LNCaP clone FGC (cell line): Measurements from ENCODE around the gene FASLG.

Experiments used
- DNase-seq: peaks from one replicate; pipeline ENCODE4 v3.0.0-alpha.2; 2011; ENCODE audit warnings: low read depth
- H3K4me3 ChIP-seq: 2 replicates; pipeline ENCODE4 v1.5.1; 2011; ENCODE audit warnings: mild to moderate bottlenecking, low read depth, low read length, control low read depth
- TF ChIP-seq, protein P1 (sequence below): IDR thresholded peaks from 2 replicates; pipeline ENCODE4 v1.5.1; 2012; ENCODE audit warnings: mild to moderate bottlenecking; ENCODE audit not compliant: control insufficient read depth, insufficient read depth; ENCODE audit errors: extremely low read depth

FASLG gene

DNA sequence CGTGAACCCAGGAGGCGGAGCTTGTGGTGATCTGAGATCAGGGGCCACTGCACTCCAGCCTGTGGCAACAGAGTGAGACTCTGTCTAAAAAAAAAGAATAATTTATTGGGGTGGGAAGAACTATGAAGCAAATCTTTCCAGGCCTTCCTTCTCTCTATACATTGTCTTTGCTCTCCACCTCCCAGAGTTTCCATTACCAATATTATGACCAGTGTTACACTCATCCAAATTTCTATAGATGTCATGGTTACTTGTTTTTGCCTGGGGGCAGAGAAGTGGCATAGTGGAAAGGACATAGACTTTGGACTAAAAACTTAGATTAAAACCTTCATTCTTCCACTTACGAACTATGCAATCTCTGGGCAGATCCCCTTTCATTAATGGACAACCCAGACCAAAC, 10.1 kb downstream of the FASLG start:
- DNase-seq, result no peak
- H3K4me3 ChIP-seq, result no peak overlapping the region
- TF ChIP-seq, protein P1, sequence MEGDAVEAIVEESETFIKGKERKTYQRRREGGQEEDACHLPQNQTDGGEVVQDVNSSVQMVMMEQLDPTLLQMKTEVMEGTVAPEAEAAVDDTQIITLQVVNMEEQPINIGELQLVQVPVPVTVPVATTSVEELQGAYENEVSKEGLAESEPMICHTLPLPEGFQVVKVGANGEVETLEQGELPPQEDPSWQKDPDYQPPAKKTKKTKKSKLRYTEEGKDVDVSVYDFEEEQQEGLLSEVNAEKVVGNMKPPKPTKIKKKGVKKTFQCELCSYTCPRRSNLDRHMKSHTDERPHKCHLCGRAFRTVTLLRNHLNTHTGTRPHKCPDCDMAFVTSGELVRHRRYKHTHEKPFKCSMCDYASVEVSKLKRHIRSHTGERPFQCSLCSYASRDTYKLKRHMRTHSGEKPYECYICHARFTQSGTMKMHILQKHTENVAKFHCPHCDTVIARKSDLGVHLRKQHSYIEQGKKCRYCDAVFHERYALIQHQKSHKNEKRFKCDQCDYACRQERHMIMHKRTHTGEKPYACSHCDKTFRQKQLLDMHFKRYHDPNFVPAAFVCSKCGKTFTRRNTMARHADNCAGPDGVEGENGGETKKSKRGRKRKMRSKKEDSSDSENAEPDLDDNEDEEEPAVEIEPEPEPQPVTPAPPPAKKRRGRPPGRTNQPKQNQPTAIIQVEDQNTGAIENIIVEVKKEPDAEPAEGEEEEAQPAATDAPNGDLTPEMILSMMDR, result no peak

DNA sequence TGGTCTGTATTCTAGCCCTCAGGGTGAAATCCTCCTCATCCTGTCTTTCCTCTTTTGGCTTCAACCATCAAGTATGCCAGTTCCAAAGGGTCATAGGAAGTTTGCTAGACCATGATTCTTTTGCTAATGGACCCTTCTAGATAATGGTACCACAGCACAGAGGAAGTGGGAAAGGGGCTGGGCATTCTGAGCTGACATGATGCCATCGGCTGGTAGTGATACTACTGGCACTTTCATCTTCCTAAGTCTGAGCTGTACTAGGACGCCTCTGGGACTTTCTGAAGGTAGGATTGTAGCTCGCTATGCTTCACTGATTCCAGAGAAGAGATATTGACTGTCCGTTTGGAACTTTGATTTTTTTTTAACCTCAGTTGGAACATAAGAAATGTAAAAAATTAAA, 11.4 kb downstream of the FASLG start:
- no peak overlapping the region for H3K4me3 ChIP-seq
- TF ChIP-seq, protein P1, result no peak
- no peak for DNase-seq

DNA sequence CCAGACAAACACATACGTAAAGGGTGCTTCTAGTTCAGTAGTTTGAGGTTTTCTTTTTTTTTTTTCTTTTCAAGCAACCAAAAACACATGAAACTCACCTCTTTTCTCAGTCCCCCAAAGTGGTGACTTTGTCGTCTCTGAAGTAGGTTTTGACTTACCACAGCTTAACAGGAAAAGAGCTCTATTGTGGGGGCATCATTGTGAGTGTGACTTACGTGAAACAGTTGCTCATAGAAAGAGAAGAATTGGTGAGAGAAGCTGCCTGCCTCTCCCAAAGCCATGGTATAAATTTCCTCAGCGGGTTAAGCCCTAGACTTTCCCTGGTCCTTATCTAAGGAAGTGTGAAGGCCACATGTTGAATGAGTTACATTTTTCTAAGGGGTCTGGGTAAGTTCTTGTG, 11.9 kb downstream of the FASLG start:
- no peak for DNase-seq
- TF ChIP-seq, protein P1, result no peak
- H3K4me3 ChIP-seq, result no peak overlapping the region

DNA sequence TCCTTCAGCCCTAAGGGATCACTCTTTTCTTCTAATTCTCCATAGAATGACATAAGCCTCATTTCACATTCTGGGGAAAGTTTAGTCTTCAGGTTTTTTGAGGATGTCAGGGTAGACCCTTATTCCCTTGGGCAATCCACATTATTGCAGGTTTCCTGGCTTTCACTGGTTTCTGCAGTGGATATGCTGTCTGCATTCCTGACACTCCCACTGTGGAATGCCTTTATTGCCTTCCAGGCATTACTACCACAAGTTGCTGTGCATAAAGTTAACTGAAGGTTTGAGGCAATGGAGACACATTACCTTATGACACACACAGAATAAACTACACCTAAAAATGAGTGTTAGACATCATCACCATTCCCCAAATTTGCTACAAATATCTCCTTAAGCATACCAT, 12.7 kb downstream of the FASLG start:
- H3K4me3 ChIP-seq, result no peak overlapping the region
- TF ChIP-seq, protein P1, result no peak
- no peak for DNase-seq

DNA sequence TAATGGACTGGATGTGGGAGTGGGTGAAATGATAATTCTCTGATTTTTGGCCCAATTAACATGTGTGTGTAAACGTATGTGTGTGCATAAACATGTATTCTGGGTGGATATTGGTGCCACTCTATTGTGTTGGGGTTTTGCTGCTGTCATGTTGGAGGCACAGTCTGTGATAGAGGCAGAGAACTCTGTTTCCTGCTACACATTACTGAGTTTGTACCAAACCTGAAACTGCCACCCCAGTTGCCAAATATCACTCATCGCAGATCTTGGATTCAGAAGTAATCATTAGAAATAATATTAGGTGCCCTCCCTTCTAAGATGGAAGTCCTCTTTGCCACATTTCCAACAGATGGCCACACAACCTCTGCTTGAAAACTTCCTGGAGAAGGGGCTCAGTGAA, 13.8 kb downstream of the FASLG start:
- no peak overlapping the region for H3K4me3 ChIP-seq
- DNase-seq, result no peak
- TF ChIP-seq, protein P1, result no peak

DNA sequence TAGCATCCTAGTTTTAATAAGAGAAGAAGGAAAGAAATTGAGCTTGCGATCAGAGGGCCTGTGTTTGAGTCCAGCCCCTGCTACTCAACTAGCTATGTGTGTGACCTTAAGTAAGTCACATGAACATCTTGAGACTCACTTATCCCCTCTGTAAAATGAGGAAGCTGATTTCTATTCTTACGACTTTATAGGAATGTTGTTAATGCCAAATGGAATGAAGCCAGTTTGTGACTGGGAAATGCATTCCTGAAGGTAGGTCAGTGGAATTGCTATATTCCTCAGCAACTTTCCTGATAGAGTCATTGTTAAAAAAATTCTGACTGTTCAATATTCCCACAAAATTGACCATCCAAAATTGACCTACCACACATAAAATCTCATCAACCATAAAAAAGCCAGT, 14.9 kb downstream of the FASLG start:
- H3K4me3 ChIP-seq, result no peak overlapping the region
- TF ChIP-seq, protein P1, result no peak
- peak; percentile 46 for DNase-seq

DNA sequence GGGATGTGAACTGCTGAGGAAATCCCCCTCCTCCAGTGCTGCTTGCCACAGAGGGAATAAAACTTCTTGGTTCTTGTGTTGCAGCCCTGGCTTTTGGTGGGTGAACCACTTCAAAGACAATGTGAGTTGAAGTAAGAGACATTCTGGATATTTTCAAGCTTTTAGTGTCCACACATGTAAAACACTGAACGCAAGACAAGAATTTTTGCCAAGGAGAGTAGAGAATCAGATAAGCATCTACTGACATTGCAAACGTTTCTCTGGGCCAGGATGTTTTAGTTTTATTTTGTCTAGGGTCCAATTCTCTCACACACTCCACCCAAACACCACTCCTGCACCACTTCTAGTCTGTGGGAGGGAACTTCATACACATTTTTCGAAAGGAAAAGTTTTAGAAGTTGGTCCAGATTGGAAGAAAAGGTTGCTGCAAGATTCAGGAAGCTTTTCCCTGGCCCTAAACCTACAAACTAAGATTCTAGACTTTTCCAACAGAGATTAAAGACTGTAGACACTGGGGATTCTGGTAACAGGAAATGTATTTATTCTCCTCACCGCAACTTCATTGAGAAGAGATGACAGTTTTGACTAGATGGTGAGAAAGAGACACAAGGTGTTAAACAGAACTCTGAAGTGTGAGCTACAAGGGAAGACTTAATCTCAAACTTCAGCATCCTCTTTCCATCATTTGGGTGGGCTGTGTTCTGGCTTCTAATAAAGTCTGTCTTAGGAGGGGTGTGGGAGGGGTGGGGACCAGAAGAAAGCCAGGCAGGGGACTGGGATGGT, 16.1 kb downstream of the FASLG start:
- TF ChIP-seq, protein P1, result no peak
- H3K4me3 ChIP-seq, result no peak overlapping the region
- no peak for DNase-seq
